Erythroblast (primary cell): ENCODE results near the gene MOV10L1.

Experiments
- GATA1 ChIP-seq: IDR thresholded peaks from 2 replicates; pipeline ENCODE4 v1.6.1; 2011; ENCODE audit warnings: low read depth, mild to moderate bottlenecking, control low read depth, low read length, moderate library complexity
- POLR2A ChIP-seq: IDR thresholded peaks from 2 replicates; pipeline ENCODE4 v1.6.1; 2011; ENCODE audit warnings: mild to moderate bottlenecking, low read length

GRCh38 chr22:50141891-50142363 is 52.1 kb downstream of the MOV10L1 start:
- TF ChIP-seq POLR2A: no peak
- TF ChIP-seq GATA1: no peak
